Measurements from ENCODE around the gene S100P. TPM values are rescaled to one million over a fixed set of nuclear protein-coding genes. Genes with fewer than 3 reads are reported as not detected.

S100P gene
- total RNA-seq, 1 donor from 2014 or later, result 8.8 TPM

DNA sequence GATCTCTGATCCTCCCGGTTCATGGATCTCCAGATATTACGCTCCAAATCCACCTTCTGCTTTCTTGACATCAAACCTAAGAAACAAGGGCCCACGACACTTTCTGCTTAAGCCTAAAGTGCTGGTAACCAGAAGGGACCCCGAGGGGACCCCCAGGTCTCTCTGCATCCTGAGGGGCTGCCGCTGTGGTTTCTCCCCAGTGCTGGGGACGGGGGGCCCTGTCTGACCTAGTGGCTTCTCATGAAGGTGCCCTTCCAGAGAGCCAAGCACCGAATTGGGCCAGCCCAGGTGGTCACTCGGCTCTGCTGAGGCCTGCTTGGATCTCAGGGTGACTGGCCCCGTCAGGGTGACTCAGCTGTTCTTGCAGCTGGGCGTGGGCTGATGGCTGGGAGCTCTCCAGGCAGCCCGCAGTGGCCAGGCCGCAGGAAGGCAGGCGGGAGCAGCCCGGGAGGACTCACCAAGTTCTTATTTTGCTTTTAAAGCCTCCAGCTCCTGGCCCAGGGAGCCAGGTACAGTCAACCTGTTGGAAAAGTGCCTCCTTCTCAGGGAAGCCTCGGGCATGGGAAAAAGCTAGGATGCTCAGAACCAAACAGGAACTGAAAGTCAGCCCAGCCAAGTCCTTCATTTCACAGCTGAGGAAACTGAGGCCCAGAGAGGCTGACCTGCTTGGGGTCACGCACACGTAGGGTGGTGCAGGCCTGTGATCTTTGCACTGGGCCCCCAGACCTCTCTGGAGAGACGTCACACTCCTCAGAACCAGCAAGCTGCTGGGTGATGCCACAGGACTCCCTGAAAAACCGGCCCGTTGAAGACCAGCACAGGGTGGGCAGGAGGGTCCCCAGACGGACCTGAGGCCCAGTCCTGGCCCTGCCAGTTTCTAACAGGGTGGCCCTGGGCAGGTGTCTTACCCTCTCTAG lies 39.0 kb downstream of the S100P start:
- TF ChIP-seq, protein P1, sequence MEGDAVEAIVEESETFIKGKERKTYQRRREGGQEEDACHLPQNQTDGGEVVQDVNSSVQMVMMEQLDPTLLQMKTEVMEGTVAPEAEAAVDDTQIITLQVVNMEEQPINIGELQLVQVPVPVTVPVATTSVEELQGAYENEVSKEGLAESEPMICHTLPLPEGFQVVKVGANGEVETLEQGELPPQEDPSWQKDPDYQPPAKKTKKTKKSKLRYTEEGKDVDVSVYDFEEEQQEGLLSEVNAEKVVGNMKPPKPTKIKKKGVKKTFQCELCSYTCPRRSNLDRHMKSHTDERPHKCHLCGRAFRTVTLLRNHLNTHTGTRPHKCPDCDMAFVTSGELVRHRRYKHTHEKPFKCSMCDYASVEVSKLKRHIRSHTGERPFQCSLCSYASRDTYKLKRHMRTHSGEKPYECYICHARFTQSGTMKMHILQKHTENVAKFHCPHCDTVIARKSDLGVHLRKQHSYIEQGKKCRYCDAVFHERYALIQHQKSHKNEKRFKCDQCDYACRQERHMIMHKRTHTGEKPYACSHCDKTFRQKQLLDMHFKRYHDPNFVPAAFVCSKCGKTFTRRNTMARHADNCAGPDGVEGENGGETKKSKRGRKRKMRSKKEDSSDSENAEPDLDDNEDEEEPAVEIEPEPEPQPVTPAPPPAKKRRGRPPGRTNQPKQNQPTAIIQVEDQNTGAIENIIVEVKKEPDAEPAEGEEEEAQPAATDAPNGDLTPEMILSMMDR (IDR thresholded peaks at IDR 0.05; ENCODE audit: insufficient read depth, low read length, poor library complexity, severe bottlenecking), result no peak
- Histone ChIP-seq H3K27me3 (ENCODE audit: control insufficient read depth, insufficient read depth, low read length) (no peaks in the 10 kb centered on the region), H3K4me3 (ENCODE audit: low read depth, low read length) (no peak overlapping the region), H3K36me3 (ENCODE audit: control insufficient read depth, insufficient read depth, low read length) (no peaks in the 10 kb centered on the region)
- peak; percentile 60 for DNase-seq (ENCODE audit: low read depth)

DNA sequence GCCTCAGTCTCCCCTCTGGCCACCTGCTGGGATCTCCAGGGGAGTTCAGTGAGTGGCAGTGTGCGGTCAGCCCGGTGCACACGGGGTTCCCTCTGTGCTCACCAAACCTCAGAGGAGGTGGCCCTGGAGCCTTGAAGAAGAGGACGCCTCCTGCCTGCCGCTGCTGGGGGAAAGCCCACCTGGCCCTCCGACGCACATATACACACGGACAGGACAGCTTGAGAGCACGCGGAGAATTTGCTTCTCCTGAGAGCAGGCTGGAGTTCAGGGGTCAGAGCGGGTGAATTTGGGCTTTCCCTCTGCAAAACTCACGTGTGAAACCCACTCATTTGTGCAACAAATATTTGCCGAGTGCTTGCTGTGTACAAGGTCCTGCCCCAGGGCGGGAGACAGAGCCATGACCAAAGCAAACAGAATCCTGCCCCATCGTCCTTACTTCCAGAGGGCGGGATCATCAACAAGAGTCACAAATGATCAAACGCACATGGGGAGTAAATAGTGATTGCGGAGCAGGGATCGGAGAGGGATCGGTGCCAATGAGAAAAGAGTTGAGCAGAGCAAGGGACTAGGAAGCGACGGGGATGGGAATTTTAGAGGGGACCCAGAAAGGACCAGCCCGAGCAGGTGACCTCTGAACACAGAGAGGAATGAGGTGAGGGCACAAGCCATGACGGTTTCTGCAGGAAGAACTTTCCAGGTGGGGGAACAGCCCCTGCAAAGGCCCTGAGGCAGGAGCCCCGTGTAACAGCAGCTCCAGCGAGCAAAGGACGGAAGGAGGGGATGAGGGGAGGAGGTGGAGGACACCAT lies 39.9 kb downstream of the S100P start:
- no peak overlapping the region for H3K4me3 ChIP-seq (ENCODE audit: low read depth, low read length)
- TF ChIP-seq, protein P1 (IDR thresholded peaks at IDR 0.05; ENCODE audit: insufficient read depth, low read length, poor library complexity, severe bottlenecking), result no peak
- no peaks in the 10 kb centered on the region for H3K36me3 ChIP-seq (ENCODE audit: control insufficient read depth, insufficient read depth, low read length)
- no peaks in the 10 kb centered on the region for H3K27me3 ChIP-seq (ENCODE audit: control insufficient read depth, insufficient read depth, low read length)
- DNase-seq (ENCODE audit: low read depth), result no peak

DNA sequence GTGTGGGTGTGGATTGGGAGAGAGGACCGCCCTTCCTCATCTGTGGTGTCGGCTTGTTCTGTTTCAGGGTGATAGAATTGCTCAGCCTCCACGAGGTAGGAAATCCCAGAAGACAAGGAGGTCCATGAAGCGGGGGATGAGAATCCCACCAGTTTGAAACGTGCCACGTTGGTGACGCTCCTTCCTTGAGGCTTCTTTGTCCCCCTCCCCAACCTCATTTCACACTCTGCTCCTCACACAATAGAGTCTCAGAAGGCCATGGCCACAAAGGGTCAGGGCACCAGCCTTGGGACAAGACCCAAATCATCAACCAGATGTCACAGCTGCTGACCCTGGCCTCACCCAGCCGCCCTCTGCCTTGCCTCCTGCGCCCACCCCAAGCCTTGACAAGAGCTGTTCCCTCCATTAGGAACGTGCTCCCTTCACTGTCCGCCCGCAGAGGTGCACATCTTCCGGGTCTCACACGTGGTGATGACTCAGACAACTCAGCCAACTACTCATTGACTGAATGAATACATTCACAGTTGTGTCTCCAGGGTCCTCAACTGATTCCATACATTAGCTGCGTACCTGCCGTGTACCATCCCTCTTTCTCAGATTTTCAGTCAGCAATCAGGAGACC lies 40.6 kb downstream of the S100P start:
- Histone ChIP-seq H3K4me3 (ENCODE audit: low read depth, low read length) (no peak overlapping the region), H3K27me3 (ENCODE audit: control insufficient read depth, insufficient read depth, low read length) (no peaks in the 10 kb centered on the region), H3K36me3 (ENCODE audit: control insufficient read depth, insufficient read depth, low read length) (no peaks in the 10 kb centered on the region)
- TF ChIP-seq, protein P1 (IDR thresholded peaks at IDR 0.05; ENCODE audit: insufficient read depth, low read length, poor library complexity, severe bottlenecking), result no peak
- DNase-seq (ENCODE audit: low read depth), result no peak

DNA sequence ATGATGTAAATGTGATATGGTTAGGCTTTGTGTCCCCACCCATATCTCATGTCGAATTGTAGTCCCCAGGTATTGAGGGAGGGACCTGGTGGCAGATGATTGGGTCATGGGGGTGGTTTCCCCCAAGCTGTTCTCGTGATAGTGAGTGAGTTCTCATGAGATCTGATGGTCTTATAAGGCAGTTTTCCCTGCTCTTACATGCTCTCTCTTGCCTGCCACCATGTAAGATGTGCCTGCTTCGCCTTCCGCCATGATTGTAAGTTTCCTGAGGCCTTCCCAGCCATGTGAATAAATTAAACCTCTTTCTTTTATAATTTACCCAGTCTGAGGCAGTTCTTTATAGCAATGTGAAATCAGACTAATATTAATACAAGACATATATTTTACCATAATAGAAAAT lies 46.2 kb downstream of the S100P start:
- no peak for DNase-seq (ENCODE audit: low read depth)
- TF ChIP-seq, protein P1 (IDR thresholded peaks at IDR 0.05; ENCODE audit: insufficient read depth, low read length, poor library complexity, severe bottlenecking), result no peak
- Histone ChIP-seq H3K27me3 (ENCODE audit: control insufficient read depth, insufficient read depth, low read length) (no peaks in the 10 kb centered on the region), H3K36me3 (ENCODE audit: control insufficient read depth, insufficient read depth, low read length) (no peaks in the 10 kb centered on the region), H3K4me3 (ENCODE audit: low read depth, low read length) (no peak overlapping the region)

DNA sequence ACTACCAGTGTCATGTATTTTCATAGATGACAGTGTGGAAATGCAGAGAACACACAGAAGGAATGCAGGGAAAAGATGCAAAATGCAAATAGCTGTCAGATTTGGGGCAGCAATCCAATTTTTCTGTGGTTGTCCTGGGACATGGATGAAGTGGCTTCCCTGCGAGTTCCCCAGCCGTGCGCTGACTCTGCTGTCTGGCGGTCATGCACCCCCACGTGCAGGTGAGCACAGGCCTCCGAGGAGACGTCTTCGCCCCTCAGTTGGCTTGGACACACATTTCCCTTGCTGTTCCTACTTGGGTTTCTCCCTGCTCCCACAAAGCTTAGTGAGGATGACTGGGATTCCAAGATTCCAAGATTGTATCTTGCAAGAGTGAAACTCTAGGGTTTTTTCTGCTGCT lies 46.7 kb downstream of the S100P start:
- TF ChIP-seq, protein P1 (IDR thresholded peaks at IDR 0.05; ENCODE audit: insufficient read depth, low read length, poor library complexity, severe bottlenecking), result no peak
- H3K27me3 ChIP-seq (ENCODE audit: control insufficient read depth, insufficient read depth, low read length), result no peaks in the 10 kb centered on the region
- DNase-seq (ENCODE audit: low read depth), result no peak
- no peaks in the 10 kb centered on the region for H3K36me3 ChIP-seq (ENCODE audit: control insufficient read depth, insufficient read depth, low read length)
- H3K4me3 ChIP-seq (ENCODE audit: low read depth, low read length), result no peak overlapping the region
